ENCODE measurements around the gene KNSTRN. TPM values are rescaled to one million over a fixed set of nuclear protein-coding genes. Genes with fewer than 3 reads are reported as not detected.
A peak's percentile ranks its signal among the peaks of the same experiment; 100 is the strongest.

KNSTRN gene
- total and polyA plus RNA-seq, 2 of the 13 experiments (the other 11 are each of a cell fraction or from before 2014, with no cell fraction given), result 20.3 to 62.3 TPM

GRCh38 chr15:40412095-40412759 is 29.7 kb downstream of the KNSTRN start (continued):
- TF ChIP-seq KIAA2018 (CRISPR knock-in tag; IDR thresholded peaks at IDR 0.05; ENCODE audit: borderline replicate concordance) (no peak), SNRNP70 (IDR thresholded peaks at IDR 0.05; ENCODE audit: low read depth, low read length) (no peak), KDM4B (CRISPR knock-in tag; IDR thresholded peaks at IDR 0.05) (no peak), DRAP1 (CRISPR knock-in tag; IDR thresholded peaks at IDR 0.05) (no peak), KDM5A (IDR thresholded peaks at IDR 0.05; ENCODE audit: borderline replicate concordance, low read length) (no peak), ZFYVE20 (CRISPR knock-in tag; IDR thresholded peaks at IDR 0.05; ENCODE audit: borderline replicate concordance, low read depth) (no peak), GABPA (IDR thresholded peaks at IDR 0.05; ENCODE audit: low read depth, low read length) (no peak), GABPA (CRISPR knock-in tag; IDR thresholded peaks at IDR 0.05; ENCODE audit: low read depth) (no peak), KDM5B (CRISPR knock-in tag; IDR thresholded peaks at IDR 0.05; ENCODE audit: borderline replicate concordance) (no peak), TRAFD1 (CRISPR knock-in tag; IDR thresholded peaks at IDR 0.05; ENCODE audit: borderline replicate concordance) (no peak), SMAD3 (CRISPR knock-in tag; IDR thresholded peaks at IDR 0.05) (0 out of 2 replicates have a peak, but pooled peaks have one; percentile 45), ZFP41 (CRISPR knock-in tag; IDR thresholded peaks at IDR 0.05; ENCODE audit: borderline replicate concordance) (no peak), ZNF704 (CRISPR knock-in tag; IDR thresholded peaks at IDR 0.05; ENCODE audit: borderline replicate concordance) (no peak), SP4 (CRISPR knock-in tag; IDR thresholded peaks at IDR 0.05) (no peak), ZNF460 (CRISPR knock-in tag; IDR thresholded peaks at IDR 0.05; ENCODE audit: borderline replicate concordance) (no peak), THYN1 (CRISPR knock-in tag; IDR thresholded peaks at IDR 0.05; ENCODE audit: borderline replicate concordance, low read depth) (no peak)
